IPS-18c (cell line): ENCODE results near the gene SLF2.

Experiments
- H3K4me3 ChIP-seq: 2 replicates; pipeline ENCODE4 v1.7.0; 2013; ENCODE audit warnings: low read depth, mild to moderate bottlenecking, low read length, moderate library complexity; ENCODE audit not compliant: insufficient read depth
- H3K9me3 ChIP-seq: one replicate; pipeline ENCODE4 v1.6.1; 2013; ENCODE audit warnings: mild to moderate bottlenecking, low read length, moderate library complexity; ENCODE audit not compliant: control insufficient read depth, insufficient read depth

The SLF2 gene

DNA sequence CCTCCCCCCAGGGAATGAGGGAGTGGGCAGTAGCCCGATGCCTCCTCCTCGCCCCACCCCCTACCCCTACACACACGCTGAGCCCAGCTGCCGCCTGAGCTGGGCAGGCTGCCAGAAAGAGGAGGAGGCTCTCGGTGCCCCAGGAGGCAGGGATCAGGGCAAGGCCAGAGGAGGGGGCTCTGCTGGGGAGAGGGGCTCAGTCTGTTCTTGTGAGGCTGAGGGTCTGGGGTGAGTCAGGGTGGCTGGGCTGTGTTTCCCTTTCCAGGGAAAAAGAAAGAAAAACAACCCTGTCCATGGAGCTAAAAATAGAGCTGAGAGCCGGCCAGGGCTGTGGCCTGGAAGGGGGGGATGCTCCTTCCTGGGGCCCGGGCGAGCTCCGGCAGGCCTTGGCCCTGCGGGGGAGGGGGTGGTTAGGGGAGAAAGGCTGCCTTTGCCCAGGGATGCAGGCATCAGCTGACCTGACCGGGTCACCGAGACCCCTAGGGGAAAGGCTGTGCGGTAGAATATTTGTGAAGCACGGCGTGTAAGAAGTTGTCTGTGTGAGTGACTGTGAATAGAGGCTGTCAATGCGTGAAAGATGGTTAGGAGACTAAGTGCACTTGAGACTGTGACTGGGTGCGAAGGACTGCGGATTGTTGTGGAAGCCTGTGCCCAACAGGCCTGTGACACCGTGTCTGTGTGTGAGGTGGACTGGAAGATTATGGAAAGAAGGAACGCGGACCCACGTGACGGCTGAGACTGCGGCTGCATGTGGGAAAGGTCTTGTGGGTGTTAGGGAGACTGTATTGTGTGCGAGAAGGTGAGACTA lies 85.6 kb downstream of the SLF2 start:
- H3K9me3 ChIP-seq = no peaks in the 10 kb centered on the region
- peak overlapping the region; percentile 89 for H3K4me3 ChIP-seq

DNA sequence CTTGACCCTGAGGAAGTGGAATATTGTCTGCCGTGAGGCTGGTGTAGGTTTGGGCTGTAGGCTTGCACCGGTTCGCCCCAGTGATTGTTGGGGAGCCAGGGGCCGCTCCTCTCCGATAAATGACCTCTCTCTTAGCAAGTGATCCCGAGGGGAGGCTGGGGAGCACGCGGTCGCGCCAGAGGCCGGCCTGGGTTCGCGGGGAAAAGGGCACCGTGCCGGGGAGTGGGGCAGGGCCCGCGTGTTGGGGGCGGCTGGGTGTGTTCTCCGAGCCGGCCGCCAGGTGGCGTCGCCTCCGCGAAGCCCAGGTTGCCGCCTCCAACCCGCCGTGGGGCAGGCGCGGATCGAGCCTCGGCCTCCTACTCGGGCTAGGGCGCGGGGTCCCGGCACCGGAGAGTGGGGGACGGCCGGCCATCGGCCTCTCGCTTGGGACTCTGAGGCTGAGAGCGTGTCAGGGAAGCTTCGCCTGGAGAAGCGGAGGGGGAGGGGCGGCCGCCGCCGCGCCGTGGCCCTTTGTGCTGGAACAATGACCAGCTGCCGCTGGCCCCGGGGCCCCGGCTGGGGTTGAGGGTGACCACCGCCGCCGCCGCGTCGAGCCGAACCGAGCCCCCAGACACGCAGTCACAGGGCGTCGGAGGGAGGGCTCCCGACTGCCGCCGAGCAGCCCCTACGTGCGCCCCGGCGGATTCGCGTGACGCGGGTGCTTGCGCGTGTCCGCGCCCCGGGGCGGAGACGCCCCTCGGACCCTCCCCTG lies 86.4 kb downstream of the SLF2 start:
- H3K4me3 ChIP-seq = peak overlapping the region; percentile 89
- no peaks in the 10 kb centered on the region for H3K9me3 ChIP-seq

DNA sequence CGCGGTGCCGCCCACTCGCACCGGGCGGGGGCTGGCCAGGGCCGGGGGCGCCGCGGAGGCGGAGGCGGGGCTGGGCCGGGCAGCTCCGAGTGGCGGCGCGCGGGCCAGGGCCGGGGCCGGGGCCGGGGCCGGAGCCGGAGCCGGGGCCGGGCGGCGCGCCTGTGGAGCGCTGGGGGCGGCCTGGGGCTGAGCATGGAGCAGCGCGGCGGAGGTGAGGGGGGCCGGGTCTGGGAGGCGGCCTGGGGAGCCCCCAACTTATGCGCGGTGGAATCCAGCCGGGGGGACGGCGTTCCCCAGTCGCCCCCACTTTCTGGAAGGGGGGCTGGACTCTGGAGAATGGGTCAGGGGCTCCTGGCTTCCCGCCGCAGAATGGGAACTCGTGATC lies 87.0 kb downstream of the SLF2 start, which contains the start of gene LZTS2:
Gene LZTS2 (plus strand): TSS at position 67 of the 385 bp plus-strand sequence. CDS start 2,731 bp downstream, outside the sequence.
- Histone ChIP-seq H3K9me3 (no peaks in the 10 kb centered on the region), H3K4me3 (peak within 1 kb of the TSS; percentile 89)

DNA sequence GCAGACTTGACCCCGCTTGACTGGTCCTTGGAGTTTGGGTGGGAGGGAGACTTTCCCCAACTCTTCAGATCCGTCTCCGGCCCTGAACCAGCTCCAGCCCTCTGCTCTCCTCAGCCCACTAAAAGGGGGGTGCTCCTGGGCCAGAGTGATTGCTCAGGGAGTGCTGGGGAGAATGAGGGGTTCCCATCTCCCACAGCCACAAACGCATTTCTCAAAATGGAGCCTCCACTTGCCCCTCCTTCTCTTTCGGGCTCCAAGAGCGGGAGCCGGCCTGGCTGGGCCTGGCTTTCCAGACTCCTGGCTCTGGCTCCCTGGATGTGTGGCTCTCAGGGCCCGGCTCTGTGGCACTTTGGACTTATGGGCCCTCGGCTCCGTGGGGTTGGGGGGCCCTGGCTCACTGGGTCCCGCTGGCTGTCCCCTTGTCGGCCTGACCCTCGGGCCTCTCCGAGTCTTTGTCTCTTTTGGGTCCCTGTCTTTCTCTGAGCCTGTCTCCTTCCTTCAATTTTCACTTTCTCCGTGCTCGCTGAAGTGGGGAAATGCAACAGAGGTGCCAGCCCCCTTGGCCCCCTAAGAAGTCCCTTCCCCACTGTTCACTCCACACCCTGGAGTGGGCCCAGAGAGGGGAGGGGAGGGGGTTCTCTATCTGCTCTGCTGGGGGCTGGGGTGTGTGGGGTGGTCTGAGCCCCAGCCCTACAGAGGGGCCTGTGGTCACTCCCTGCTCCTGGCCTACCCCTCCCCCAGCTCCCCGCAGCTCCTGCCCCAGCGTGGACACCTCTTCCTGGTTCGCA lies 87.6 kb downstream of the SLF2 start:
- H3K4me3 ChIP-seq = peak overlapping the region; percentile 89

DNA sequence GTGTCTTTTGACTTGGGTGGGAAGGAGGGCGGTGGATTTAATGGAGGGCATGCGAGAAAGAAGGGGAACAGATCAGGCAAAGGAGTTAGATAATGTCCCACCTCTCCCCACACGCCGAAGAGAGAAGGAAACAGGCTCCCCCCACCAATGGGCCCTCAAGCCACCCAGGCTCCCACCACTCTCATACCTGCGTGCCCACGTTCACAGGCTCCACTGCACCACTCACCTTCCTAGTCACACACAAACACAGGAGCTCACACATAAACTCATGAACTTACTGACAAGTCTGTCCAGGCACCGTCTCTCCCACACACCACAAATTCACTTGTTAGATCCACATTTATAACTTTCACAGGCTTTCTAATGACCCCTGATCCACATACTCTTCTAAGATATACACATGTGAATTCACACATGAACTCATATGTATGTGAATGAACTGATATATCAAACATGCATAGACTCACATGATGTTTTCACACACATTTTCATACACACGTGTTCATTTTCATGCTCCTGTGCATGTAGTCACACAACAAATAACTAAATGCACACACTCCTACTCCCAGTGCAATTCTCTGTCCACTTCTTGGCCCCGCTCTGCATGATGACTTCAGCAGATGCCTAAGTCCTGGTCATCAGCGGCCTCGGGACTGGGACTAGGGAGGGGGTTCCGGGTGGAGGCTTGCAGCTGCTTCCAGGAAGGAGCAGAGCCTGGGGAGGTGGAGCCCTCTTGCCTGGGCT lies 88.3 kb downstream of the SLF2 start:
- Histone ChIP-seq H3K4me3 (no peak overlapping the region; the same call in 1 of the 2 replicates), H3K9me3 (no peaks in the 10 kb centered on the region)

More for the DNA sequence above, 87.6 kb downstream of the SLF2 start:
- H3K9me3 ChIP-seq = no peaks in the 10 kb centered on the region

DNA sequence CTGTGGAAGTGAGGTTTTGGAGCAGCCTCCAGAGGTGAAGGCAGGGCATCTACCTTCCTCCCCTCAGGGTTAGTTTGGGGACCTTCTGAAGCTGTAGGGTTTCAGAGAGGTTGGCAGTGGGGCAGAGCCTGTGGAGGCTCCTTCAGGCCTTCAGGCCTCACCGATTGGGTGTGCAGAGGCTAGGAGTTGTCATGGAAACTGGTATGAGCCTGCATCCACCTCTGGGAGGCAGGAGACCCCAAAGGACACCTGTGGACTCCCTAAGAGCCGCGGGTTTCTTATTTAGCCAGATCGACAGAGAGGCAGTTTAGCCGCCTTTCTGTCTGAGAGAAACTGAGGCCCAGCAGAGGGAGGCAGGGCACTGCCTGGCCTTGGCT lies 88.9 kb downstream of the SLF2 start:
- H3K4me3 ChIP-seq = no peak overlapping the region; the same call in 1 of the 2 replicates
- no peaks in the 10 kb centered on the region for H3K9me3 ChIP-seq

DNA sequence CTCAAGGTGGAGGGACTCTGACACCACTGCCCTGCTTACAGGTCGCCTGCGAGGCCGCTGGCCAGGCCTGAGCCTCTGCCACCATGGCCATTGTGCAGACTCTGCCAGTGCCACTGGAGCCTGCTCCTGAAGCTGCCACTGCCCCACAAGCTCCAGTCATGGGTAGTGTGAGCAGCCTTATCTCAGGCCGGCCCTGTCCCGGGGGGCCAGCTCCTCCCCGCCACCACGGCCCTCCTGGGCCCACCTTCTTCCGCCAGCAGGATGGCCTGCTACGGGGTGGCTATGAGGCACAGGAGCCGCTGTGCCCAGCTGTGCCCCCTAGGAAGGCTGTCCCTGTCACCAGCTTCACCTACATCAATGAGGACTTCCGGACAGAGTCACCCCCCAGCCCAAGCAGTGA lies 89.7 kb downstream of the SLF2 start:
- H3K9me3 ChIP-seq = no peaks in the 10 kb centered on the region
- H3K4me3 ChIP-seq = no peak overlapping the region

DNA sequence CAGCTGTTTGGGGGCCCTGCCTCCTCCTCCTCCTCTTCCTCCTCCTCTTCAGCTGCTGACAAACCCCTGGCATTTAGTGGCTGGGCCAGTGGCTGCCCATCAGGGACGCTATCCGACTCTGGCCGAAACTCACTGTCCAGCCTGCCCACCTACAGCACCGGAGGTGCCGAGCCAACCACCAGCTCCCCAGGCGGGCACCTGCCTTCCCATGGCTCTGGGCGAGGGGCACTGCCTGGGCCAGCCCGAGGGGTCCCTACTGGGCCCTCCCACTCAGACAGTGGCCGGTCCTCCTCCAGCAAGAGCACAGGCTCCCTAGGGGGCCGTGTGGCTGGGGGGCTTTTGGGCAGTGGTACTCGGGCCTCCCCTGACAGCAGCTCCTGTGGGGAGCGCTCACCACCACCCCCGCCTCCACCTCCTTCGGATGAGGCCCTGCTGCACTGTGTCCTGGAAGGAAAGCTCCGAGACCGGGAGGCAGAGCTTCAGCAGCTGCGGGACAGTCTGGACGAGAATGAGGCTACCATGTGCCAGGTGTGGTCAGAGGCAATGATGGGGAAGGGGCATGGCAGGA lies 91.0 kb downstream of the SLF2 start:
- H3K4me3 ChIP-seq = no peak overlapping the region
- no peaks in the 10 kb centered on the region for H3K9me3 ChIP-seq

DNA sequence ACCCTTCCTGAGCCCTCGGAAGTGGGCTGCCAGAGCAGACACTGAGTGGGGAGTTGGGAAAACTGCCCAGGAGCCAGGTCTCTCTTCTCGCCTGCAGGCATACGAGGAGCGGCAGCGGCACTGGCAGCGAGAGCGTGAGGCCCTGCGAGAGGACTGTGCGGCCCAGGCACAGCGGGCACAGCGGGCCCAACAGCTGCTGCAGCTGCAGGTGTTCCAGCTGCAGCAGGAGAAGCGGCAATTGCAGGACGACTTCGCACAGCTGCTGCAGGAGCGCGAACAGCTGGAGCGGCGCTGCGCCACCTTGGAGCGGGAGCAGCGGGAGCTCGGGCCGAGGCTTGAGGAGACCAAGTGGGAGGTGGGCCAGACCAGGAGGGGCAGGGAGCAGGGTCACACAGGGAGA lies 92.6 kb downstream of the SLF2 start:
- Histone ChIP-seq H3K9me3 (no peaks in the 10 kb centered on the region), H3K4me3 (no peak overlapping the region)

DNA sequence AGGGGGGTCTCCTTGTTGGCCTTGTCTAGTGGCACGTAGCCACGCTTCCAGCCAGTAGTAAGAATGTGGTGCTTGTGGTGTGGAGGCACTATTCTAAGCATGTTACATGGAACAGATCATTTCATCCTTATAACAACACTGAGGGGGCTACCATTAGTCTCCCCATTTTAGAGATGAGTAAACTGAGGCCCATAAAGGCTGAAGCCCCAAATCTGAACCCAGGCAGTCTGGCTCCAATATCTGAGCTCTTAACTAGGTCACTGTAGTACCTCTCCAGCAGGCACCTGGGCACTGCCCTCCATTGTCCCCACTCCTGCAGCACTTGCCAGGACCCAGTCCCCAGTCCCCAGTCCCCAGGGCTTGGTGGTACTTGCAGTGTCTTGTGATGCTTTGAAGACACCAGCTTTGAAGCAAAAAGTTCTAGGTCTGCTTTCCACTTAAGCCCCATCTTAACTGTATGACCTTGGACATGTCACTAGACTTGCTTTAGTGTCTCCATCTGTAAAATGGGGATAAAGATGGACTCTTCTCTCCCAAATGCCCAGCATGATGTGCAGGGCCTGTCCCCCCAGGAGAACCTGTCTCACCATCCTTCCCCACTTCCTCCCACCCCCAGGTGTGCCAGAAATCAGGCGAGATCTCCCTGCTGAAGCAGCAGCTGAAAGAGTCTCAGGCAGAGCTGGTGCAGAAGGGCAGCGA lies 93.3 kb downstream of the SLF2 start:
- Histone ChIP-seq H3K4me3 (no peak overlapping the region), H3K9me3 (no peaks in the 10 kb centered on the region)

DNA sequence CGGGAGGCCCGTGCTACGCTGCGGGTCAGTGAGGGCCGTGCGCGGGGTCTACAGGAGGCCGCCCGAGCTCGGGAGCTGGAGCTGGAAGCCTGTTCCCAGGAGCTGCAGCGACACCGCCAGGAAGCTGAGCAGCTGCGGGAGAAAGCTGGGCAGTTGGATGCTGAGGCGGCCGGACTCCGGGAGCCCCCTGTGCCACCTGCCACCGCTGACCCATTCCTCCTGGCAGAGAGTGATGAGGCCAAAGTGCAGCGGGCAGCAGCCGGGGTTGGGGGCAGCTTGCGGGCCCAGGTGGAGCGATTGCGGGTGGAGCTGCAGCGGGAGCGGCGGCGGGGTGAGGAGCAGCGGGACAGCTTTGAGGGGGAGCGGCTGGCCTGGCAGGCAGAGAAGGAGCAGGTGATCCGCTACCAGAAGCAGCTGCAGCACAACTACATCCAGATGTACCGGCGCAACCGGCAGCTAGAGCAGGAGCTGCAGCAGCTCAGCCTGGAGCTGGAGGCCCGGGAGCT lies 93.9 kb downstream of the SLF2 start:
- Histone ChIP-seq H3K9me3 (no peaks in the 10 kb centered on the region), H3K4me3 (no peak overlapping the region)

DNA sequence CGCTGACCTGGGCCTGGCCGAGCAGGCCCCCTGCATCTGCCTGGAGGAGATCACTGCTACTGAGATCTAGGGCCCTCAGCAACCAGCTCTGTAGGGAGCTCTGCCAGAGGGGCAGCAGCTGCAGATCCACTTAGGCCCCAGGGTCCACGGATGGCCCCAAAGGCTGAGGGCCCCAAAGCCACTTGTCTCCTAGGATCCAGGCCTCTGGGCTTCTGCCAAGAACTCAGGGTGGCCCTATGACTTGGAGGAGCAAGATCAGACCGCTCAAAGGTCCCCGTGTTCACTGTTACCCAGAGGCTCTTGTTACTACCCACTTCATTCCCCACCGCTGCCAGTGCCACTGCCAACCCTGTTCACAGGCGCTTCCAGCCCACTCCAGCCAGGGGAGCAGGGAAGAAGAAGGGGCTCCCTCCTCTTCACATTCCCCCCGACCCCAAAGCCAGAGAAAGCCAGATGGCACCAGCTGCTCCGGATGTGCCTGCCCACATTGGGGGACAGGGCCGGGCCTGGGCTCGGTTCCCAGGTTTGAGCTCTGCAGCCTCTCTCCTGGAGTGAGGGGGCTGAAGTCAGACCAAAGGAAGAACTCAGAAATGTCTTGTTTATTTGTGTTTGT lies 94.4 kb downstream of the SLF2 start:
- no peak overlapping the region for H3K4me3 ChIP-seq

DNA sequence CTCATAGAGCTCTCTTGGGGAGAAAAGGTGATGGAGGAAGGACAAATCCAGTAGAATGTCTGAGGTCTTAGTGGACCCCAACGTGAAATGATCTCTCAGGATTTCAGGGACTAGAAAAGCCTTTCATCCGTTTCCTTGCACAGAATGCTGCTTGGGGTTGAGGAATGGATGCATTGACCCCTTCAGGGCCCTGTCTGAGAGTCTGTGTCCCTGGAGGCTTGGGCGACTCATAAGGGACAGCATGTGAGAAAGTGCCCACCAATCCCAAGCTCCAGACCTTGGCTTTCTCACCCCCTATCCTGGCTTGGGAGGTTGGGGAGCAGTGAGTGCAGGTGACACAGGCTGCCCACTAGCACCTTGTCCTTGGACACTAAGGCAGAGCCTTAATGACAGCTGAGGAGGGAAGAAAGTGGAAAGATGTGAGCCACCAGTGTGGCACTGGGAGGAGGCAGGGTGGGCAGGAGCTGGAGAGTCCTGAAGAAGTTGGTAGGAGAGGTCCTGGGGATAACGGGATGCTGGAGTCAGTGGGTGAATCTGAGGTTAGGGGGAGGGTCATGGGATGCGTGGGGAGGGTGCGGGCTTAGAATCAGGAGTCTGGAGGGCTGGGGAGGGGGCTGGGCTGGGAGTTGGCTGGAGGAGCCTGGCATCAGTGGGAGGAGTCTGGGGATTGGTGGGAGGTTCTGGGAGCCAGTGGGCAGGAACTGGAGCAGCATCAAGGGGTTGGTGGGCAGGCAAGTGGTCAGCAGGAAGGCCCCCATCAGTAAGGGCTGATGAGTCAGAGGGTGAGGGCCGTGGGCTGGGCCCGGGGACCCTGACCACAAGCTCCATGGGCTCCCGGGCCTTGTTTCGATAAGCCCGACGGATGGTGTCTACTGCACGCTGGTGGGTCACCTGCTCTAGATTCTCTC lies 95.4 kb downstream of the SLF2 start:
- H3K4me3 ChIP-seq = no peak overlapping the region

More for the DNA sequence above, 94.4 kb downstream of the SLF2 start:
- no peaks in the 10 kb centered on the region for H3K9me3 ChIP-seq

DNA sequence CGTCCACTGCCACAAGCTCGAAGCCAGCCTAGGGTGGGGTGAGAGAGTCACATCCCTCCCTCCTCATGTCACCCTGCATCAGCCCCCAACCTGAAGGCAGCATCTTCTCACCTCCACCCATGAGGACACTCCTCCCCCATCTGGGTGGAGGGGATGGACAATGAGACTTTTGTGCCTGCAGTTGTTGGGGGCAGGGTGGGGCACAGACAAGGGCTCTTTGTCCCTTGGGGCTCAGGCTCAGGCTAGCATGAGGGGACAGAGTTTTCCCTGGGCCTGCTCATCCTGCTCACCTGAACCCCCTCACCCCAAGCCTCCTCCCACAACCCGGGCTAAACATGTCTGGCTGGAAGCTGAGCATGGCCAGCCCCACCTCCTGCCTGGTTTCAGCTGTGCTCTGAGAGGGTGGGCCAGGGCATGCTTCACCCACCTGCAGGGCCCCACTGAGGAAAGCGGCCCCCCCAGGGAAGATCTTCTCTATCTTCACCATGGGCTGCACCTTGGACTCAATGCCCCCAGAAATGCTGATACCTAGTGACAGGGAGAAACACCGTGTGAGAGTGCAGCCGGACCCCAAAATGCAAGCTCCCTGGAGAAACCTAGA lies 96.2 kb downstream of the SLF2 start:
- no peak overlapping the region for H3K4me3 ChIP-seq
- H3K9me3 ChIP-seq = no peaks in the 10 kb centered on the region

More for the DNA sequence above, 95.4 kb downstream of the SLF2 start:
- H3K9me3 ChIP-seq = no peaks in the 10 kb centered on the region
